ENCODE data around the gene MCF2L2.
"Not testable (repeated sequence)": the region's sequence is repeated elsewhere in the genome, so short reads cannot be mapped to it uniquely, and the experiment has no call there.

Gene MCF2L2

DNA sequence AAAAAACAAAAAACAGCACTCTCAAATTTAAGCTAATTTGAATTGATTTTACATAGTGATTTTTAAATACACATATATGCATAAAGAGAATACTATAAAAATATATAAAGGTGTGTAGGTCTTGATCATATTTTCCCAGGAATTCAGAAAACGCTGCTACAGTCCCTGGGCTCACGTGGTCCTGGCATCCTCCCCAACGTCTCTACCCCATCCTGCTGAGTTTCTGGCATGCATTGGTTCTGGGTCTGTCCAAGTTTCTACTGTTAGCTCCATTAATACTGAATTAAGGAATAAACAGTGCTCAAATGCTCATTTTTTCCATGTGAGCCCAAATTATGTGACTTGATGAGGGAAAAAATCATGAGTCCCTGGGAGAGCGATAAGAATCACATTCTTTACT lies 233.2 kb downstream of the MCF2L2 start:
- DNase-seq, result no peak

DNA sequence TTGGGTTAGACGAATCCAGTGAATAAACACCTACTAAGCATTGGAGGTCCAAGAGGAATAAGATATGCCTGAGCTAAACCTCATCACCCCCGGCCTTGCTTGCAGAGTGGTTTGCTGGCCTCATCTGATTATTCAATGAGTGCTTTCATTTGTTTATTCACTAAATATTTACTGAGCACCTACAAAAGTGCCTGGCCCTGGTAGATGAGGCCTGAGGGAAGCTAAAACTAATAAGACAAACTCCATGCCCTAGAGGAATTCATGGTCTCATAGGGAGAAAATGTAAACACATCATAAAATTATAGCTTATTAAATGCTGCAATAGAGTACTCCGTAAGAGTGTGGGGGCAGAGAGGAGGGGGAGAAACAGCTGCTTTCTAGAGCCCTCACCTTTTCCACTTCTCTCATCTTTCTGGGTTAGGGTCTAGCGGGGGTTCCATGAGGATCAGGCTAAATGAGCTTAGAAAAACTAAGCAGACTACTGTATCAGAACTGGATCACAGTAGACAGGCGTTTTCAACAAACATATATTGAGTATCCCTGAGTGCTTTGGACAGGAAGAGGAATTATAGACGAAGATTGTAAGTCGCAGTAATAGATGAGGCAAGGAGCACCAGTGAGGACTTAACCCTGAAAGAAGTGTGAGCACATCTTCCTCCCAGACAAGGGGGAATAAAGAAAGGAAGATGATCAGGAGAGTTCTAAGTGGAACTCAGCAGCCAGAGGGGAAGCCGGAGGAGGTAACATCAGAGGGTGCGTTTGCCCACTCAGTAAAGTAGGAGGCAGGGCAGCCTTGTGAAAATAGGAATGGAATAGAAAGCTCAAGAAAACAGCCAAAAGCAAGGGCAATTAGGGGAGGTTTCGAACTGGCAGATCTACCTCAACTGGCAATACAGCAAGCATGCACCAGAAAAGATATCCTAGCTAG lies 234.4 kb downstream of the MCF2L2 start:
- no peak for DNase-seq

DNA sequence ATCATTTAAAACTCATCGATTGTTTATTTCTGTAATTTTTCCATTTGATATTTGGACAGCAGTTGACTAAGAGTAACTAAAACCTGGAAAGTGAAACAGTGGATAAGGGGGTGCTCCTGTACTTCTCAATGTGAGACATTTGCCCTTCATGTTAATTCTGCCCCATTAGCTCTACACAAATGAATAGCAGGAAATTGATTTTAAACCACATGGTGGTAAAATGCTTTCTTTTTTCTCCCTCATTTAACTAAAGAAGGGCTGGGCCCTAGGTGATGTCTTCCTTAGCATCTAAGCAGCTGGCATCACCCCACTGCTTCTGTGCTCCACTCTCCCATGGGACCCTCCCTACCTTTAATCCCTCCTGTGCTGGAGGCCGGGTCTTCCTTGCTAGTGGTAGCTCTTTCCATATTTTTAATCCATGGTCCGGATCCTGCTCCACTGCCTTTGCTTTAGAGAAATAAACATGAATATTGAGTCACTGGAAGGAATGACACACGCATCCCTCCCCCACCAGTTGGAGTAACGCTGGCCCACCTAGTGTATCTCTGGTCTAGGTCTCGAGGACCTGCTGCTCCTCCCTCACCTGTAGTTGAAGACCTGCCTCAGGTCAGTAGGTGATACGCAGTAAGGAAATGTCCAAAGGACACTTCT lies 235.6 kb downstream of the MCF2L2 start:
- DNase-seq, result no peak

DNA sequence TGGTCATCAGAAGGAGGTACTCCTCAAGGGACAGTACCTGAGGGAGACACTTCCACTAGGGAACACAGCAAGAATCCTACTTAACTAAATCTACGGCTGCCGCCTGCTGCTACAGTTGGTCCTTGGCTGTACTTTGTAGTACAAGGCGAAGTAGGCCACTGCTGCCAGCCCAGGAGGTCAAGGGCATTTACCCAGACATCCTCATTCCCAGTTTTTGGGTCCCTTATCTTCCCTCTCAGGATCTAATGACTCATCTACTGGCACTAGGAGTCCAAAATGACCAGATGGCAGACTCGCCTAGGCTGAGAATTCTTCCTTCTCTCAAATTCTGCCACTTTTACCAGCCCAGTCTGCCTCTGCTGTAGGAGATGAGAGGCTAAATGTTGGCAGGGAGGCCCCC lies 238.8 kb downstream of the MCF2L2 start:
- DNase-seq, result no peak

DNA sequence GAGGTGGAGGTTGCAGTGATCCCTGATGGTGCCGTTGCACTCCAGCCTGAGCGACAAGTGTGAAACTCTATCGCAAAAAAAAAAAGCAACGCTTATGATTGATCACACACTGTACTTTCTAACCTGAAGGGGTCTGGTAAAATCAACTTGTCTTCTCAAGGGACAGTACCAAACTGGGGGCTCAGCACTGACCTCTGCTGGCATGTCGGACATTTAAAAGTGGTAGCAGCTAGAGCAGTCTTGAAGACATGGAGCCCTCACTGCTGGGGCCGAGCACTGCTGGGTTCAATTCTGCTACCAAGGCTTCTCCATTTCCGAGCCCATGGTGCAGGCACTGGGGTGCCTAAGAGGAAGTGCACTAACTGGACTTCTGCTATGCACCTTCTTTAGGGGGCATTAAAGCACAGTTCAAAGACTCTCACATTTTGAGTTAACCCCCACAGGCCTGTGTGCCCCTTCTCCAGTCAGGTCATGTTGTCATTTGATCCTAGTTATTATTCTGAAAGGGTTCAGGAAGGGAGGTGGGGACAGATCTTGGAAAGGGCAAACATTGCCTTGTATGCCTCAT lies 239.4 kb downstream of the MCF2L2 start:
- peak; percentile 17 for DNase-seq

DNA sequence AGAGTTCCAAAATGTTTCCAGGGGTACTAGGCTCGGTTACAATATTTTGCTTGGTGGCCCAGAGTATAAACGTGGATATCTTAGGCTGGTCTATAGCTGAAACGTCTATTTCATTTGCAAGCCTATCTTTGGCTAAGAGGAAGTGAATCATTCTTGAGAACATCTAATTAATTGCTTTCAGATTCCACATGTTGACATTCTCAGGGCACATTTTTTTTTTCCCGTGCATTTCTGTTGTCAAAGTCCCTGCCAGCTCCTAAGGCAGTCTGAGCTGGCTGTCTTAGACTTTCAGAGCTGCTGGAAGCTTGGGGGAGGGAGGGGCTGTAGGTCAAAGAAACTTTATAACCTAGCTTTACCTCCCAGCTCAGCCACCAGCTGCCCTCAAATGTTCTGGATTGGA lies 242.7 kb downstream of the MCF2L2 start:
- DNase-seq, result peak; percentile 87

DNA sequence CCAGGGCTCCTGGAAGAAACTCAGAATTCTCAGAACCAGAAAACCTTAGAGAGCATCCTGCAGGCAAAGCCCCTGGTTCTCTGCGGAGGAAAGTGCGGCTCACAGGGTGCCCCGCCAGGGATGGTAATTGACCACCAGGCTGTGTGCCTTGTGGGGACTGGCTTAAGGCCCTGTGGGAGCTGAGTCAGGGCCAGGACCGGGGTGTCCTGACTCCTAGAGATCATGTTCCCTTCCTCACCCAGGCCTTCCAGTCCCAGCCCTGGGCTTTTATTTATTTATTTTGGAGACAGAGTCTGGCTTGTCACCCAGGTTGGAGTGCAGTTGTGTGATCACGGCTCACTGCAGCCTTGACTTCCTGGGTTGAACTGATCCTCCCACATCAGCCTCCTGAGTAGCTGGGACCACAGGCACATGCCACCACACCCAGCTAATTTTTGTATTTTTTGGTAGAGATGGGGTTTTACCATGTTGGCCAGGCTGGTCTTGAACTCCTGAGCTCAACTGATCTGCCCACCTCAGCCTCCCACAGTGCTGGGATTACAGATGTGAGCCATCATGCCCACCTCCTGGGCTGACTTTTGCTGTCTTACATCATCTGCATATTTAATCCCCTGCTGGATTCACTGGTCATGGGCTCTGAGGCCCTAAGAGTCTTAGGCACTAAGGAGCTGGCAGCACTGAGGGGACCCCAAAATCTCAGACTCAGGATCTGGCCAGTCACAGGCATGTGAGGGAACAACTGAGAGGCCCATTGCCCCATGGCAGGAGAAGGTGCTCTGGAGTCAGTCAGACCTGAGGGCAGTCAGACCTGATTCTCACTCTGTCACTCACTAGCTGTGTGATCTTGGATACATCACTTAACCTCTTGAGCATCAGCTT lies 245.4 kb downstream of the MCF2L2 start:
- DNase-seq, result no peak

DNA sequence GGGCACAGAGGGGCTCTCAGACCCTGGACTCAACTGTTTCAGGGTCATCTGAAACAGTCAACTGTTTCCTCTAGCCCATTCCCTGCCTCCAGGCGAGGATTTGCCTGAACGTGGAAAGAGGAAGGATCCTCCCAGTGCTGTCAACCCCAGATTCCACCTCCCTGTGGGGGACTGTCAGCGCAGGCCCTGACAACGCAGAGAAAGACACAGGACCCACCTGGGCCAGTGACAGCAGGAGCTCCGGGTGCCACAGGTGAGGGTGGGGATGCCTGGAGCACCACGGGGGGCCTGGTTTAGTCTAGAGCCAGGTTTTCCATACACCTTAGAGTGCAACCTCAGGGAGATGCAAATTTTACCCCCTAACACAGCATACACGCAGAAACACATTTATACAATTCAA lies 246.3 kb downstream of the MCF2L2 start:
- no peak for DNase-seq

DNA sequence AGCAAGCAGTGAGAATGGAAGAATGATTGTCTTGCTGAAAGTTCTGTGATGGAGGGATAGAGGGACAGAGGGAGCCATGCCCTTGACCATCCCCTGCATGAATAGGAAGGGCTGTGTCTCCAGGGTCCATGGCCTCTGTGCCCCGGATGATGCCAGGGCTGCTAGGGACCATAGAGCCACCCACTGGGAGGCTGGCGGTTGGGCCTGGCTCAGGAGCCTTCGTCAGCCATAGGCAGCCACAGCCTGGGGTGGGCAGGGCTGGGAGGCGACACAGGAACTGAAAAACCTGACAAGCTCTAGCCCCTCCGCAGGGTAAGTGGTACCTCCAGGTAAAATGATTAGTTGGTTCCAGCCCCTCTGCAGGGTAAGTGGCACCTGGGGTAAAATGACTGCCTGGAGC lies 246.8 kb downstream of the MCF2L2 start:
- DNase-seq, result no peak

DNA sequence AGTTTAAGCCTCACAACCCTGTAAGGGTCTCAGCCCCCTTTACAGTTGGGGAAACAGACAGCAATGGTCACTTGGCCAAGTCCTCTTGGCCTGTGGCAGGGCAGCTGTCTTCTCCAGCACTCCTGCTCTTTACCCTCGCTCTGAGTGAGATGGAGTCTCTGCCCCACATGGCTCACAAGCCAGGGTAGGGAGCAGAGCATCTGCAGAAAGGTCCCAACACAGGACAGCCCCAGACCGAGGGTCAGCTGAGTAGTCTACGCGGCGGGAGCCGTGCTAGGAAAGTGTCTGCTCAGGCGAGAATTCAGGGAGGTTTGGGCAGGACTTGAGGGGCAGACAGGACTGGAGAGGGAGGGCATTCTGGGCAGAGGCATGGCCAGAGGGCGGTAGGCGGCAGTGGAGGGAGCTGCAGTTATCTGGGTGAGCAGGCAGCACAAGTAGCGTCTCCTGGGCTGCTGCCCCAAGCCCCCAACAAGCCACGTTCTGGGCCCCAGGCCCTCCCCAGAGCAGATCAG lies 247.6 kb downstream of the MCF2L2 start:
- no peak for DNase-seq

DNA sequence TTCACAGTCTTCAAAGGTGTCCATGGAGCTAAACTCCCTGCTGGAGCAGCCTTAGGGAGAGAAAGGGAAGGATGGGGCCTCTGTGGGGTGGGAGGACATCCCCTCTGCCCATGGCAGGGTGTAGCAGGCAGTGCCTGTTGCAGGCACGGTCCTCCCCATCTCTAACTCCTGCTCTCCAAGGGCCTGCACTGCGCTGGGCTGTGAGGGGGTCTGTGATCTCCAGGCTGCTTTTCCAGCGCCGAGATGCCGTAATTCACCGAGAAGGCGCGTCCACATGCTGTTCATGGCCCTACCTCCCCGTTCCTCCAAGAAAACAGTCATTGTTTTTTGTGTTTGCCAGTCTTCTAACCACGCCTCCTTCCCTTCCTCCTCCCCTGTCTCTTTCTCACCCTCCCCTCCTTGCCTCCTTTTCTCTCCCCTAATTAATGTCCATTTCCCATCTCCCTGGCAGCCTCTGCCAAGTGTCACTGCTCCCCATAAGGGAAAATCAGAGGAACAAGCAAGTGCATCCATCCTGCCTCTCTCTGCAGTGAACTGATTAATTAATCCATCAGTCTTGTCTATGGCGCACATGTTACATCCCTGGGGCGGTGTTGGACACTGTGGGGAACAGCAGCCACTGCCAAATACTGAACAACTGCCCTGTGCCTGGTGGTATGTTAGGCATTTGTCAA lies 248.2 kb downstream of the MCF2L2 start:
- no peak for DNase-seq

DNA sequence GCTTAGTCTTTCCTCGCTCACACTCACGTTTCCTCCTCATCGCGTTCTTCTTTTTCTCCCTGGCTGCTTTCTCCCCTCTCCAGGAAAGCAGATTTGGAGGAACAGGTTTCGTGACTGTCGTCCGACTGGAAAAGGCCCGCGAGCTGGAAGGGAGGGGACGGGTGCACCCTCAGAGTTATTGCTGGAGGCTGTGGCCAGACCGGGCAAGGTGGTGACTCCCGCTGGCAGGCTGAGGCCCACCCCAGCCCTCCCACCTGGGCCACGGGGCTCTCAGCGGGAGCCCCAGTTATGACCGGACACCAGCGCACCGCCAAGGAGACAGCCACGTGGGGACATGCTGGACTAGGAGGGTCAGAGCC lies 248.9 kb downstream of the MCF2L2 start:
- DNase-seq, result not testable (repeated sequence)

DNA sequence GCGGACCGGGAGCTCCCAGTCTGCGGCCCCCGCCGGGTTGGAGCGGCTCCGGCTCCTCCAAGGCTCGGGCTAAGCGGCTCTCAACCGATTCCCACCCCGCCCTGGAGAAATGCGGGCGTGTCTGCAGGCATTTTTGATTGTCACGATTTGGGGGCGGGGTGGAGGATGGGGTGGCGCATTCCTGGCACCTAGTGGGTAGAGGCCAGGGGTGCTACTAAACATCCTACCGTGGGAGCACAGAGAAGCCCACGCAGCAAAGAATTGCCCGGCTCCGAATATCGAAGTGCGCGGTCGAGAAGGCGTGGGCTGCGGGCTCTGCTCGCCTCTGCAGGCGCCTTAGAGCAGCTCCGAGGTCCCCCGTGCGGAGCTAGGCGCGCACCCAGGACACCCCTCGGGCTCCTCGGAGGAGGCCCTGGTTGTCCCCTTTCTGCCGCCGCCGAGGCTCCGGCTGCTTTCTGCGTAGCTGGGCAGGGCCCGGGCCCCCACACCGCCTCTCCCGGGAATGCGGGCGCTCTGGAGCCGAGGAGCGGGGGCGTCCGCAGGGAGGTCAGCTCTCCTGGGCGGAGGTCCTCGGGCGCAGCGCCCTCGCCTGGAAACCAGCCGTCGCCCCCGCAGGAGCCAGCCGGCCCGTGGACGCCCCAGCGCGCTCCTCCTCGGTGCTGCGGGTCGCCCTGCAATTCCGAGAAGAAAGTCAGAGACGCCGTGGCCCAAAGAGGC lies 249.4 kb downstream of the MCF2L2 start:
- peak; percentile 26 for DNase-seq

DNA sequence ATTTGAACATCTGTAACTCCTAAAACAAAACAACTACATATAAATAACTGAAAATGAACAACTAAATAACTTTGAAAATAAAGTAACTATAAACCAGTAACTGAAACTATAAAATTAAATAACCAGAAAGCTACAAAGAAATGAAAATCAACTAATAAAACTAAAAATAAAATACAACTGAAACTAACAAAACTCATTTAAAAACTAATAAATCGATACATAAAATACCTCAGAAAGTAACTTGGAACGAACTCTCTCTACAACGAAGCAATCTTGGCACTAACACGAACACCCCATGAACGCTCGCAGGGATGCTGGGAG lies 249.9 kb downstream of the MCF2L2 start:
- no peak for DNase-seq

DNA sequence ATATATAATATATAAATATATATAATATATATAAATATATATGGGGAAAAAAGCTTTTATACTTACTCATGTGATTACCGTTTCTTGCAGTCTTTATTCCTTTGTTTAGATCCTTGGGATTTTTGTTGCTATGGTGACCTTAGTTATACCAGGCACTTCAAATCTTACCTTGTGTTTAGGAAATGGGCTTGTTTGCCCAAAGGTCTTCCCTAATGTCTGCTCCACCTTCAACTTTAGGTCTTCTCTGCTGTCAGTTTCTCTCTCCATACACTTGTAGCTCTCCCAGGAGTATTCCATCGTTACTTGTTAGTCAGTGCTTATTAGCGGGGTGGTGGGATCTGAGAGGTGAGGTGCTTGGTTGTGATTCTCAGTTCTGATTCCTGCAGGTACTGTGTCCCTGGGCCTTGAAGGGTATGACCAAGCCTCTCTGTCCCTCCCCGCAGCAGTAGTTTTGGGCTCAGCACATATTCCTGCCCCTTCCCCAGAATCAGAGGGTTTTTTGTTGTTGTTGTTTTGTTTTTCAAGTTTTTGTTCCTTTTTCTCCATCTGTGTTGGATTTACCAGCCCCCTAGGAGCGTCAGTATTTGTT lies 256.3 kb downstream of the MCF2L2 start:
- DNase-seq, result no peak

DNA sequence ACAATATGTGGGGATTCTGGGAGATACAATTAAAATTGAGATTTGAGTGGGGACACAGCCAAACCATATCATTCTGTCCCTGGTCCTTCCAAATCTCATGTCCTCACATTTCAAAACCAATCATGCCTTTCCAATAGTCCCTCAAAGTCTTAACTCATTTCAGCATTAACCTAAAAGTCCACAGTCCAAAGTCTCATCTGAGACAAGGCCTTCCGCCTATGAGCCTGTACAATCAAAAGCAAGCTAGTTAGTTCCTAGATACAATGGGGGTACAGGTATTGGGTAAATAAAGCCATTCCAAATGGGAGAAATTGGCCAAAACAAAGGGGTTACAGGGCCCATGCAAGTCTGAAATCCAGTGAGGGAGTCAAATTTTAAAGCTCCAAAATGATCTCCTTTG lies 260.4 kb downstream of the MCF2L2 start:
- DNase-seq, result not testable (repeated sequence)

DNA sequence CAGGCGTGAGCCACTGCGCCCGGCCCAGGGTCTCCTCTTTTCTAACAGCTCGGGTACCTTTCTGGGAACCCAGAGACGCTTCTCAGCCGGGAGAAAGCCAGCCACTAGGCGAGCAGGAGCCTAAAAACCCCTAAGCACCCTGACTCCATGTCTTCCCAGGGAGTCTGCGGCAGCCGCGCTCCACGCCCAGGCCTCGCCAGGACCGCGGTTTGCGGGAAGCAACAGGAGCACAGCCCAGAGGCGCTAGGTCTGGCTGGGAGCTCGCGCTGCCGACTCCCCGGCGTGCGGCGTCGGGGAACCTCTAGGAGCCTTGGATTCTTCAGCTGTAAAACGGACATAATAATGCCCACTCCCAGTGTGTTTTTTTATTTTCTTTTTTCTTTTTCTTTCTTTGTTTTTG lies 264.9 kb downstream of the MCF2L2 start:
- DNase-seq, result no peak

DNA sequence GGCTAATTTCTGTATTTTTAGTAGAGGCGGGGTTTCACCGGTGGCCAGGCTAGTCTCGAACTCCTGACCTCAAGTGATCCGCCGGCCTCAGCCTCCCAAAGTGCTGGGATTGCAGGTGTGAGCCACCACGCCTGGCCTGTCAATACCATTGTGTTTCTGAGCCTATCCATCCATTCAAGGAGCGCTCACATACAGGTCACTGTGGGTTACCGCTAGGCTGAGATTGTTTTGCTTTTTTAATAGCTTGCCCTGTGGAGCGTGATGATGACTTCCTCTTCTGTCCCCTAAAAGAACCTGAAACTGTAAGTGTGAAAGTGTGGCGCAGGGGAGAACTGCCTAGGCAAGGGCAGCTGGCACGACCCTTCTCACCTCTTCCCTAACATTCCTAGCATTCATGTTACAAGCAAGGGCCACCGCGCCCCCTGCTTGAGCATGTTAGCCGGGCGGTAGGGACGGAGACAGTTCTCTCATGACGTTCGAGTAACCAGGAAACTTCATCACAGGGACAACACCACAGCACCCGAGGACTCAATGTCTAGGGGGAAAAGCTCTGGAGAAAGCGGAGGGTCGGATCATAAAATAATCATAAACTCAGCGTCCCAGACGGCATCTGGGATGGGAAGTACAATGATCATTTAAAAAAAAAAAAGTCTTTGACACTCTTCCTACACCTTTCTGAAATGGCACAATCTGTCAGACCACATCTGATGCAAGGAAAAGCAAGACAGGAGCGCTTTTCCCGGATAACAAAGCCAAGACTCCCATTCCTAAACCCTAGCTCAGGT lies 266.7 kb downstream of the MCF2L2 start:
- no peak for DNase-seq

DNA sequence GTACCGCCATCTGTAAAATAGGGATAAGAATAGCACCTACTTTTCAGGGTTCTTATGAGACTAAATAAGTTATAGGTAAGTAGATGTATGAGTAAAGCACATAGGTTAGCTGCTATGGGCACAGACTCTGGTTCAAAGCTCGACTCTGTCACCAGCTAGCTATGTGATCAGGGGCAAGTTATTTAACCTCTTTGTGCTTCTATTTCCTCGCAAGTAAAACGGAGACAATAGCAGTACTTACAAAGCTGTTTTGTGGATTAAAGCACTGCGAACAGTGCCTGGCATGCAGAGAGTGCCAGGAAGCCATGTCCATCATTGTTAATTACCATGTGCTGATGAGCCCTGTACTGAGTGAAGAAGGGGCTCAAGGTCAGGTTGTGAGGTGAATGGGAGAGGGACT lies 267.8 kb downstream of the MCF2L2 start:
- no peak for DNase-seq

DNA sequence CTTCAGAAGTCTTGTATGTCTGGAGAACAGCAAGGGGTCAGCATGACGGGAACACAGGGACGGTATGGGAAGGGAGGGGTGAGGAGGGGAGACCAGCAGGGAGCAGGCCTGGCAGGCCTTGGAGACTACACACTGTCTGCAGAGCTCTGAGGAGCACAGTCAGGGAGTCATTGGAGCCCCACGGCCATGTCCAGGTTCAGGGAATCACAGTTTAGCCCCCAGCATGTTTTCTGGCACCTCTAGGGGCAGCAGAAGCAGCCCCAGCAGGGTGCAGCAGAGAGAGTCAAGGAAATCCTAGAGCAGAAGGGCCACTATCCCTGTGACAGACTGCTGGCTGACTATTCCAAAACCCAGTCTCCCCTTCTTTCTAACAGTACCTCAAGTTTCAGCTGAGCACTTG lies 269.1 kb downstream of the MCF2L2 start:
- DNase-seq, result no peak
